ENCODE measurements around the gene ELMOD1. TPM values are rescaled to one million over a fixed set of nuclear protein-coding genes. Genes with fewer than 3 reads are reported as not detected.

ELMOD1 gene
- polyA plus RNA-seq, 3 donors: 0.12 to 0.21 (median 0.21) TPM

GRCh38 chr11:107682171-107682570 lies 91.2 kb downstream of the ELMOD1 start:
- DNase-seq (ENCODE audit: low read depth in 3 of 3, low spot score in 2 of 3): no peak

GRCh38 chr11:107682572-107682971 lies 91.6 kb downstream of the ELMOD1 start:
- no peak for DNase-seq (ENCODE audit: low read depth in 3 of 3, low spot score in 2 of 3)

- DNase-seq (ENCODE audit: low read depth in 3 of 3, low spot score in 2 of 3): no peak
Observed at GRCh38 chr11:107683061-107683460, 92.1 kb downstream of the ELMOD1 start.

- no peak for DNase-seq (ENCODE audit: low read depth in 3 of 3, low spot score in 2 of 3)
Observed at GRCh38 chr11:107683807-107684206, 92.9 kb downstream of the ELMOD1 start.

GRCh38 chr11:107688322-107688918 lies 97.5 kb downstream of the ELMOD1 start:
- DNase-seq (ENCODE audit: low read depth in 3 of 3, low spot score in 2 of 3): no peak

- peak; percentile 26 to 47 (median 33) for DNase-seq (ENCODE audit: low read depth in 3 of 3, low spot score in 2 of 3)
Observed at GRCh38 chr11:107689317-107690202, 98.6 kb downstream of the ELMOD1 start.

- DNase-seq (ENCODE audit: low read depth in 3 of 3, low spot score in 2 of 3): no peak
Observed at GRCh38 chr11:107691000-107691750, 100.2 kb downstream of the ELMOD1 start.

GRCh38 chr11:107695446-107695845 lies 104.5 kb downstream of the ELMOD1 start:
- no peak for DNase-seq (ENCODE audit: low read depth in 3 of 3, low spot score in 2 of 3)

- no peak for DNase-seq (ENCODE audit: low read depth in 3 of 3, low spot score in 2 of 3)
Observed at GRCh38 chr11:107696140-107696539, 105.2 kb downstream of the ELMOD1 start.

GRCh38 chr11:107697291-107697690 lies 106.3 kb downstream of the ELMOD1 start:
- no peak for DNase-seq (ENCODE audit: low read depth in 3 of 3, low spot score in 2 of 3)

- DNase-seq (ENCODE audit: low read depth in 3 of 3, low spot score in 2 of 3): no peak
Observed at GRCh38 chr11:107699371-107700285, 108.7 kb downstream of the ELMOD1 start.

GRCh38 chr11:107702109-107702660 lies 111.2 kb downstream of the ELMOD1 start:
- no peak for DNase-seq (ENCODE audit: low read depth in 3 of 3, low spot score in 2 of 3)

- no peak for DNase-seq (ENCODE audit: low read depth in 3 of 3, low spot score in 2 of 3)
Observed at GRCh38 chr11:107702723-107703122, 111.8 kb downstream of the ELMOD1 start.

GRCh38 chr11:107704451-107704850 lies 113.5 kb downstream of the ELMOD1 start:
- DNase-seq (ENCODE audit: low read depth in 3 of 3, low spot score in 2 of 3): no peak

- no peak for DNase-seq (ENCODE audit: low read depth in 3 of 3, low spot score in 2 of 3)
Observed at GRCh38 chr11:107705027-107705426, 114.1 kb downstream of the ELMOD1 start.

GRCh38 chr11:107706531-107706930 lies 115.6 kb downstream of the ELMOD1 start:
- DNase-seq (ENCODE audit: low read depth in 3 of 3, low spot score in 2 of 3): no peak

- no peak for DNase-seq (ENCODE audit: low read depth in 3 of 3, low spot score in 2 of 3)
Observed at GRCh38 chr11:107707215-107707671, 116.3 kb downstream of the ELMOD1 start.

GRCh38 chr11:107707807-107708206 lies 116.9 kb downstream of the ELMOD1 start:
- no peak for DNase-seq (ENCODE audit: low read depth in 3 of 3, low spot score in 2 of 3)

GRCh38 chr11:107708792-107709191 lies 117.8 kb downstream of the ELMOD1 start:
- no peak for DNase-seq (ENCODE audit: low read depth in 3 of 3, low spot score in 2 of 3)

- DNase-seq (ENCODE audit: low read depth in 3 of 3, low spot score in 2 of 3): no peak
Observed at GRCh38 chr11:107710301-107710700, 119.4 kb downstream of the ELMOD1 start.
